ENCODE data around the gene MCTP2.

The MCTP2 gene, protein sequence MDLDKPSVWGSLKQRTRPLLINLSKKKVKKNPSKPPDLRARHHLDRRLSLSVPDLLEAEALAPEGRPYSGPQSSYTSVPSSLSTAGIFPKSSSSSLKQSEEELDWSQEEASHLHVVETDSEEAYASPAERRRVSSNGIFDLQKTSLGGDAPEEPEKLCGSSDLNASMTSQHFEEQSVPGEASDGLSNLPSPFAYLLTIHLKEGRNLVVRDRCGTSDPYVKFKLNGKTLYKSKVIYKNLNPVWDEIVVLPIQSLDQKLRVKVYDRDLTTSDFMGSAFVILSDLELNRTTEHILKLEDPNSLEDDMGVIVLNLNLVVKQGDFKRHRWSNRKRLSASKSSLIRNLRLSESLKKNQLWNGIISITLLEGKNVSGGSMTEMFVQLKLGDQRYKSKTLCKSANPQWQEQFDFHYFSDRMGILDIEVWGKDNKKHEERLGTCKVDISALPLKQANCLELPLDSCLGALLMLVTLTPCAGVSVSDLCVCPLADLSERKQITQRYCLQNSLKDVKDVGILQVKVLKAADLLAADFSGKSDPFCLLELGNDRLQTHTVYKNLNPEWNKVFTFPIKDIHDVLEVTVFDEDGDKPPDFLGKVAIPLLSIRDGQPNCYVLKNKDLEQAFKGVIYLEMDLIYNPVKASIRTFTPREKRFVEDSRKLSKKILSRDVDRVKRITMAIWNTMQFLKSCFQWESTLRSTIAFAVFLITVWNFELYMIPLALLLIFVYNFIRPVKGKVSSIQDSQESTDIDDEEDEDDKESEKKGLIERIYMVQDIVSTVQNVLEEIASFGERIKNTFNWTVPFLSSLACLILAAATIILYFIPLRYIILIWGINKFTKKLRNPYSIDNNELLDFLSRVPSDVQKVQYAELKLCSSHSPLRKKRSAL

DNA sequence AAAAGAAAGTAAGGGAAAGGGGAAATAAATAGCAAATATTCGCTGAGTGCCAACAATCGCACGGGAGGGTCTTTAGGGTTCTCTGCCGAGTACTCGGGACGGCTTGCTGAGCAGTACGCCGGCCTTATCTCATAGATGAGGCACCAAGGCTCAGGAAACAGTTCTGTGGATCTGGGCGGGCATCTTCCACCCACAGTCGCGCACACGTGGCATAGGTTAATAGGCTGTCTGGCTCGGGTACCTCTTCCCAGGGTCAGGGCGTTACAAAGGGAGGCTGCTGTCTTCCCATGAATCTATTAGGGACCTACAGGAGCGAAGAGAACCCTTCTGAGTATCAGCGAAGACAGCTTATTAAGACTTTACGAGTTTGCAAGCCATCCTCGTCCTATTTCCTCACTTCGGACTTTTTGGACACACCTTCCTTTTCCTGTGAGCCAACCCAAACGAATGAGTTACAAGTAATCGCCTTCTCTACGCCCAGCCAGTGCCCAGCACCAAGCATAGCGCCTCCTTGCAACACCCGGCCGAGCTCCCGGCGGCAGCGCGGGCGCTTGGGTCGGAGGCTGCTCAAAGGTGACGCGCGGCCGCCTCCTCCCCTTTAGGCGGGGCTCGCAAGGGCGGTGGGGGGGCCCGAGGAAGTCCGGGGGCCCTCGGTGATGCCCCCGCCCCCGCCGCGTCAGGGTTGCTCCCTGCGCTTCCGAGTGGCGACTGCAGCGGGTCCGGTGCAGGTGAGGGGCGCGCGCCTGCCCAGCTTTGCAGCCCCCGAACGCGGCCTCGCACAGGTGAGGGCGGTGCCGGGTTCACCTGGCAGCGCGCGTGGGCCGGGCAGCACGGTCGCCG, at the start of gene MCTP2:
Gene MCTP2, plus strand, starts transcription at position 679 of the 840 bp plus-strand sequence. CDS start 66,705 bp downstream, outside the sequence.
- no peaks in the 10 kb centered on the region for H3K9me3 Mint-ChIP-seq
- H3K27ac Mint-ChIP-seq = peak within 1 kb of the TSS in 1 of 3 experiments; percentile 1
- peak within 1 kb of the TSS; percentile 74 to 85 (median 83) for H3K4me3 Mint-ChIP-seq
- H3K27me3 Mint-ChIP-seq (ENCODE audit: low read depth) = peaks cover 71% of the 10 kb centered on the region
- peaks cover 6% of the 10 kb centered on the region for H3K4me1 Mint-ChIP-seq
- TF ChIP-seq, protein P1, sequence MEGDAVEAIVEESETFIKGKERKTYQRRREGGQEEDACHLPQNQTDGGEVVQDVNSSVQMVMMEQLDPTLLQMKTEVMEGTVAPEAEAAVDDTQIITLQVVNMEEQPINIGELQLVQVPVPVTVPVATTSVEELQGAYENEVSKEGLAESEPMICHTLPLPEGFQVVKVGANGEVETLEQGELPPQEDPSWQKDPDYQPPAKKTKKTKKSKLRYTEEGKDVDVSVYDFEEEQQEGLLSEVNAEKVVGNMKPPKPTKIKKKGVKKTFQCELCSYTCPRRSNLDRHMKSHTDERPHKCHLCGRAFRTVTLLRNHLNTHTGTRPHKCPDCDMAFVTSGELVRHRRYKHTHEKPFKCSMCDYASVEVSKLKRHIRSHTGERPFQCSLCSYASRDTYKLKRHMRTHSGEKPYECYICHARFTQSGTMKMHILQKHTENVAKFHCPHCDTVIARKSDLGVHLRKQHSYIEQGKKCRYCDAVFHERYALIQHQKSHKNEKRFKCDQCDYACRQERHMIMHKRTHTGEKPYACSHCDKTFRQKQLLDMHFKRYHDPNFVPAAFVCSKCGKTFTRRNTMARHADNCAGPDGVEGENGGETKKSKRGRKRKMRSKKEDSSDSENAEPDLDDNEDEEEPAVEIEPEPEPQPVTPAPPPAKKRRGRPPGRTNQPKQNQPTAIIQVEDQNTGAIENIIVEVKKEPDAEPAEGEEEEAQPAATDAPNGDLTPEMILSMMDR (IDR thresholded peaks at IDR 0.05; ENCODE audit: unreplicated experiment in 3 of 3) = no peak
- no peaks in the 10 kb centered on the region for H3K36me3 Mint-ChIP-seq (ENCODE audit: low read depth)

DNA sequence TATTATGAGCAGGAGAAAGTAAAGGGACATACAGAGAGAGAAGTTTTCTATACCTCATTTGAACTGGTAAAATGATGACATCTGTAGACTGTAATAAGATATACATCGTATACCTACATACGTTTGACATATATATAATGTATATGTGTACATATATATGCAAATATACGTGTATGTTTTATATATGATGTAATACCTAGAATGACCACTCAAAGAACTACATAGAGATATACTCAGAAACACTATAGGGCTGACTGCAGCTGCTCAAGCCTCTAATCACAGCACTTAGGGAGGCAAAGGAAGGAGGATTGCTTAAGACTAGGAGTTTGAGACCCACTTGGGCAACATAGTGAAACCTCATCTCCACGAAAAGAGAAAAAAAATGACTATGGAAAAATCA, 48.5 kb upstream of the MCTP2 start:
- Mint-ChIP-seq H3K27me3 (ENCODE audit: low read depth) (no peaks in the 10 kb centered on the region), H3K27ac (no peak overlapping the region), H3K36me3 (ENCODE audit: low read depth) (no peaks in the 10 kb centered on the region), H3K4me3 (no peak overlapping the region), H3K4me1 (no peaks in the 10 kb centered on the region), H3K9me3 (peaks cover 12% of the 10 kb centered on the region)
- TF ChIP-seq, protein P1 (IDR thresholded peaks at IDR 0.05; ENCODE audit: unreplicated experiment in 3 of 3) = no peak

DNA sequence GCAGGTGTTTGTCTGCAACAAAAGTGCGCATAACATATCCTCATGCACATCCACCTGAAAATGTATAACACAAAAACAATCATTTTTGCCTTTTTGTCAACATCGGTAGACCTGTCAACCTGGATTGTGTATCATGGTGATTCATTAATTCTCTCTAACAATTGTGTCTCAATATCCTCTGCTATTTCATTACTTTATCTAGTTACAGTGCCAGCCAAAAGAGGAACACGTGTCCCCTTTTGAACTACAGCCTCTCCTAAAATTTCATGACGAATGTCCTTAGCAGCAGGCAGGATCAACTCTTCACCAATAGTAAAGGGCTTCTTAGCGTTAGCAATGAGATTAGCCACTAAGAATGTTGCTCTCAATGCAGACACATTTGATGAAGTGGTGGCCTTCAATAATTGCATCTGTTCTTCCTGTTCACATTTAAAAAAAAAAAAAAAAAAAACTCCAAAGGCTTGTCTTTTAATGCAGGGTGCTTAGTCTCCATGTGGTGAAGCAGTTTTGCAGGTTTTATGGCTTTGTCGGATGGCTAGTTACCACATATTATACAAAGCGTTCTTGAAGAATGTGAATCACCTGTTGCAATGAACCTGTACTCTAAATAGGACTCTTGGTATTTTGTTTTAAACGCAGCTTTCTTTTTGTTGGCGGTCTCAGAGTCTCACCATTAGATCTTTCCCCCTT, 45.7 kb upstream of the MCTP2 start:
- no peaks in the 10 kb centered on the region for H3K27me3 Mint-ChIP-seq (ENCODE audit: low read depth)

DNA sequence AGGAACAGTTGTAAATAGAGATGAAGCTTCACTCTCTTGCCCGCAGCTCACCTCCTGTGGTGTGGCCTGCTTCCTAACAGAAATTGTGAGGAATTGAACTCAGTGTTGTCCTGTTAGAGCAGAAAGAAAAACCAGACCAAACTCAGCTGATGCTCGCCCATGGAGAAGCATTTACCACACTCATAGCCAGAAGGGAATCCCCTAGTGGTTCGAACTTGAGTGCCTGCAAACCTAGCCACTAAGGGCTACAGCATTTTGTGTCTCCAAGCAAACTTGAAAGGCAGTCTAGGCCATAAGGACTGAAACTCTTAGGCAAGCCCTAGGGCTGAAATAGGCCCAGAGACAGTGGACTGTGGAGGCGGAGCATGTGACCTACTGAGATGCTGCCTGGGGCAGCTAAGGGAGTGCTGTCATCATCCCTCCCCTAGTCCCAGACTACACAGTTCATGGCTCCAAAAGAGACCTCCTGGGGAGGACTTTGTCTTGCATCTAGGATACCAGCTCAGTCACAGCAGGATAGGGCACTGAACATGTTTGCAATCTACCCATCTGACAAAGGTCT, 44.5 kb upstream of the MCTP2 start:
- TF ChIP-seq, protein P1 (IDR thresholded peaks at IDR 0.05; ENCODE audit: unreplicated experiment in 3 of 3) = no peak

More for the DNA sequence above, 45.7 kb upstream of the MCTP2 start:
- Mint-ChIP-seq H3K36me3 (ENCODE audit: low read depth) (no peaks in the 10 kb centered on the region), H3K4me3 (no peak overlapping the region), H3K9me3 (peaks cover 10% of the 10 kb centered on the region), H3K4me1 (no peaks in the 10 kb centered on the region), H3K27ac (no peak overlapping the region)
- TF ChIP-seq, protein P1 (IDR thresholded peaks at IDR 0.05; ENCODE audit: unreplicated experiment in 3 of 3) = no peak

DNA sequence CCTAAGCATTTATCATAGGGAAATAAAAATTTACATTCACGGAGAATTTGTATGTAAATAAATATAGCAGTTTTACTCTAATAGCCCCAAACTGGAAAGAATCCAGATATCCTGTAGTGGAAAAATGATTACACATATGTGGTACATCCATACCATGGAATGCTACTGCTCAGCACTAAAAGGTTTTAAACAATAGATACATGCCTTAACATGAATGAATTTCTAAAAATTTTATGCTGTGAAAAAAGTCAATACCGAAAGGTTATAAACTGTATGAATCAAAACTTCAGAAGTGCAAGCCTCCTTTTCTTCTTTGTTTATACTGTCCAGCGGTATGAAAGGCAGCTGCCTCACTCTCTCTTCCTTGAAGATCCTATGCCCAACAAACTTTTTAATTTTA, 37.5 kb upstream of the MCTP2 start:
- Mint-ChIP-seq H3K27me3 (ENCODE audit: low read depth) (no peaks in the 10 kb centered on the region), H3K4me1 (no peaks in the 10 kb centered on the region), H3K36me3 (ENCODE audit: low read depth) (no peaks in the 10 kb centered on the region), H3K4me3 (no peak overlapping the region), H3K9me3 (no peaks in the 10 kb centered on the region), H3K27ac (no peak overlapping the region)
- TF ChIP-seq, protein P1 (IDR thresholded peaks at IDR 0.05; ENCODE audit: unreplicated experiment in 3 of 3) = no peak

More for the DNA sequence above, 44.5 kb upstream of the MCTP2 start:
- Mint-ChIP-seq H3K4me3 (no peak overlapping the region), H3K36me3 (ENCODE audit: low read depth) (no peaks in the 10 kb centered on the region), H3K27me3 (ENCODE audit: low read depth) (no peaks in the 10 kb centered on the region), H3K4me1 (no peaks in the 10 kb centered on the region), H3K27ac (no peak overlapping the region), H3K9me3 (peaks cover 10% of the 10 kb centered on the region)

All from nephron (organoid).